ENCODE measurements around the gene LLGL2. TPM values are rescaled to one million over a fixed set of nuclear protein-coding genes. Genes with fewer than 3 reads are reported as not detected.

The LLGL2 gene
- polyA plus RNA-seq, 1 donor (not counting 4 experiments of a cell fraction or from before 2014, with no cell fraction given): 13.8 TPM

- Histone ChIP-seq H3K4me2 (ENCODE audit: control insufficient read depth, extremely low read depth, insufficient read depth, low read depth, low read length) (no peak overlapping the region), H3K36me3 (ENCODE audit: control insufficient read depth in 2 of 2, extremely low read depth in 1 of 2, insufficient read depth in 2 of 2, low read length in 2 of 2) (peaks cover 10 to 15% of the 10 kb centered on the region in 2 experiments), H3K79me2 (ENCODE audit: control insufficient read depth, insufficient read depth, low read length) (no peaks in the 10 kb centered on the region), H3K4me1 (ENCODE audit: control insufficient read depth, extremely low read depth, insufficient read depth, low read length) (no peaks in the 10 kb centered on the region), H3K9me3 (ENCODE audit: control insufficient read depth, low read depth, low read length) (no peaks in the 10 kb centered on the region), H3K4me3 (ENCODE audit: control insufficient read depth in 2 of 3, extremely low read depth in 1 of 3, insufficient read depth in 2 of 3, low read depth in 1 of 3, low read length in 3 of 3) (no peak overlapping the region), H3K9ac (ENCODE audit: control insufficient read depth, extremely low read depth, insufficient read depth, low read length) (no peak overlapping the region), H2AFZ (ENCODE audit: control insufficient read depth, low read length) (no peak overlapping the region), H3K9me1 (ENCODE audit: control insufficient read depth, extremely low read depth, insufficient read depth, low read length) (no peaks in the 10 kb centered on the region), H3K27me3 (ENCODE audit: control insufficient read depth, extremely low read depth, insufficient read depth, low read length) (no peaks in the 10 kb centered on the region), H3K27ac (ENCODE audit: control insufficient read depth, insufficient read depth, low read length) (no peak overlapping the region), H4K20me1 (ENCODE audit: control insufficient read depth, extremely low read depth, insufficient read depth, low read length) (no peaks in the 10 kb centered on the region)
- dilution Hi-C loops (cut with MboI; ENCODE audit: extremely low pct_ligation_motif_present, low sequenced_read_pairs): no loop called here
- TF ChIP-seq EZH2 (IDR thresholded peaks at IDR 0.05; ENCODE audit: low read length): no peak
- TF ChIP-seq, protein P1, sequence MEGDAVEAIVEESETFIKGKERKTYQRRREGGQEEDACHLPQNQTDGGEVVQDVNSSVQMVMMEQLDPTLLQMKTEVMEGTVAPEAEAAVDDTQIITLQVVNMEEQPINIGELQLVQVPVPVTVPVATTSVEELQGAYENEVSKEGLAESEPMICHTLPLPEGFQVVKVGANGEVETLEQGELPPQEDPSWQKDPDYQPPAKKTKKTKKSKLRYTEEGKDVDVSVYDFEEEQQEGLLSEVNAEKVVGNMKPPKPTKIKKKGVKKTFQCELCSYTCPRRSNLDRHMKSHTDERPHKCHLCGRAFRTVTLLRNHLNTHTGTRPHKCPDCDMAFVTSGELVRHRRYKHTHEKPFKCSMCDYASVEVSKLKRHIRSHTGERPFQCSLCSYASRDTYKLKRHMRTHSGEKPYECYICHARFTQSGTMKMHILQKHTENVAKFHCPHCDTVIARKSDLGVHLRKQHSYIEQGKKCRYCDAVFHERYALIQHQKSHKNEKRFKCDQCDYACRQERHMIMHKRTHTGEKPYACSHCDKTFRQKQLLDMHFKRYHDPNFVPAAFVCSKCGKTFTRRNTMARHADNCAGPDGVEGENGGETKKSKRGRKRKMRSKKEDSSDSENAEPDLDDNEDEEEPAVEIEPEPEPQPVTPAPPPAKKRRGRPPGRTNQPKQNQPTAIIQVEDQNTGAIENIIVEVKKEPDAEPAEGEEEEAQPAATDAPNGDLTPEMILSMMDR (optimal IDR thresholded peaks at IDR 0.05 in 1 of 3, IDR thresholded peaks at IDR 0.05 in 1 of 3, conservative IDR thresholded peaks at IDR 0.05 in 1 of 3; ENCODE audit: extremely low read depth in 1 of 3, insufficient read depth in 2 of 3, low read length in 3 of 3): no peak
- FAIRE-seq (no peak), DNase-seq (ENCODE audit: low read depth, low spot score) (no peak)
Observed at GRCh38 chr17:75496005-75496404, 29.5 kb upstream of the LLGL2 start.

DNA sequence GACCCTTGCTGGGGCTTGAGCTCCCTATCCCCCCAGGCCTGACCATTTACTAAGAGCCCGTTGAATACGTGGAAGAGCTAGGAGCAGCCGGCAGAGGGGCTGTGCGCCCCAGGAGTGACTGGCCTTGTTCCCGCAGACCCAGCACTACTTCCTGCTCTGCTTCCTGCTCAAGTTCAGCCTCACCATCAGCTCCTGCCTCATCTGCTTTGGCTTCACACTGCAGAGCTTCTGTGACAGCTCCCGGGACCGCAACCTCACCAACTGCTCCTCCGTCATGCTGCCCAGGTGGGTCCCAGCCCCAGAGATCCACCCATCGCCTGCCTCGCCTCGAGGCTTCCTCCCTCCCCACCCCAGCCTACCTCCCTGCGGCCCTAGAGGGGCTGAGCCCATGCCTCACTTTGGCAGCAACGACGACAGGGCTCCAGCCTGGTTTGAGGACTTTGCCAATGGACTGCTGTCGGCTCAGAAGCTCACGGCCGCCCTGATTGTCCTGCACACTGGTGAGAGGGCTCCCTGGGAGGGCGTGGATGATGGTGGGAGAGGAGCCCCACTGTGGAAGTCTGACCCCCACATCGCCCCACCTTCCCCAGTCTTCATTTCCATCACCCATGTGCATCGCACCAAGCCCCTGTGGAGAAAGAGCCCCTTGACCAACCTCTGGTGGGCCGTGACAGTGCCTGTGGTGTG, 27.3 kb upstream of the LLGL2 start:
- dilution Hi-C loops (cut with MboI; ENCODE audit: extremely low pct_ligation_motif_present, low sequenced_read_pairs): no loop called here
- H3K27me3 ChIP-seq (ENCODE audit: control insufficient read depth, extremely low read depth, insufficient read depth, low read length): no peaks in the 10 kb centered on the region
- no peak for FAIRE-seq

More for the DNA sequence above, 27.3 kb upstream of the LLGL2 start:
- no peak overlapping the region for H2AFZ ChIP-seq (ENCODE audit: control insufficient read depth, low read length)
- no peaks in the 10 kb centered on the region for H3K9me1 ChIP-seq (ENCODE audit: control insufficient read depth, extremely low read depth, insufficient read depth, low read length)
- H3K4me1 ChIP-seq (ENCODE audit: control insufficient read depth, extremely low read depth, insufficient read depth, low read length): no peaks in the 10 kb centered on the region
- H3K4me3 ChIP-seq (ENCODE audit: control insufficient read depth in 2 of 3, extremely low read depth in 1 of 3, insufficient read depth in 2 of 3, low read depth in 1 of 3, low read length in 3 of 3): no peak overlapping the region
- H3K9me3 ChIP-seq (ENCODE audit: control insufficient read depth, low read depth, low read length): no peaks in the 10 kb centered on the region
- no peak for DNase-seq (ENCODE audit: low read depth, low spot score)
- no peaks in the 10 kb centered on the region for H3K79me2 ChIP-seq (ENCODE audit: control insufficient read depth, insufficient read depth, low read length)
- no peak for TF ChIP-seq EZH2 (IDR thresholded peaks at IDR 0.05; ENCODE audit: low read length)
- TF ChIP-seq, protein P1 (optimal IDR thresholded peaks at IDR 0.05 in 1 of 3, IDR thresholded peaks at IDR 0.05 in 1 of 3, conservative IDR thresholded peaks at IDR 0.05 in 1 of 3; ENCODE audit: extremely low read depth in 1 of 3, insufficient read depth in 2 of 3, low read length in 3 of 3): no peak
- H3K27ac ChIP-seq (ENCODE audit: control insufficient read depth, insufficient read depth, low read length): no peak overlapping the region
- H3K4me2 ChIP-seq (ENCODE audit: control insufficient read depth, extremely low read depth, insufficient read depth, low read depth, low read length): no peak overlapping the region
- peaks cover 13 to 14% of the 10 kb centered on the region in 2 experiments for H3K36me3 ChIP-seq (ENCODE audit: control insufficient read depth in 2 of 2, extremely low read depth in 1 of 2, insufficient read depth in 2 of 2, low read length in 2 of 2)
- no peak overlapping the region for H3K9ac ChIP-seq (ENCODE audit: control insufficient read depth, extremely low read depth, insufficient read depth, low read length)
- no peaks in the 10 kb centered on the region for H4K20me1 ChIP-seq (ENCODE audit: control insufficient read depth, extremely low read depth, insufficient read depth, low read length)

All from keratinocyte (primary cell).